AML-193 (cell line): Measurements from ENCODE around the gene WDPCP.
"Not testable (repeated sequence)": the region's sequence is repeated elsewhere in the genome, so short reads cannot be mapped to it uniquely, and the experiment has no call there.

ENCODE experiments used
- DNase-seq, 2 experiments: peaks; one replicate each; lab custom pipeline; 2025; lab: John Stamatoyannopoulos, UW

Gene WDPCP

GRCh38 chr2:63347361-63347760, 240.9 kb downstream of the WDPCP start:
- no peak for DNase-seq

- no peak for DNase-seq
These were observed 241.9 kb downstream of the WDPCP start for GRCh38 chr2:63346411-63346810.

DNA sequence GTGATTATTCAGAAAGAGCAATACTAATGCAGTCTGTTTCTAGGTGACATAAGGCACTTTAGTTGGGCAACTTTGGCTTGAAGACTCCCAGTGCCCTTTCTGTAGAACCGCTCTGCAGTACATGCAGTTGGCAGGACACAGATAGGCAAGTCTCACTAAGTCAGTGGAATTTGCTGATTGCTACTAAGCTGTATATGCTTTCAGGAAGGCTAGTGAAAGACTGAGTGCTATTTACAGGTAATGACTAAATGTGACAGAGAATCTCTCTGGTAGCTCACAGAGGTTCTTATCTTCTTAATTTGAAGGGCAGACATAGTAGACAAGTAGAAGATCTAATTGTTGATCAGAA, 243.0 kb downstream of the WDPCP start:
- no peak for DNase-seq

- DNase-seq: no peak
These were observed 243.5 kb downstream of the WDPCP start for GRCh38 chr2:63344575-63345284.

DNA sequence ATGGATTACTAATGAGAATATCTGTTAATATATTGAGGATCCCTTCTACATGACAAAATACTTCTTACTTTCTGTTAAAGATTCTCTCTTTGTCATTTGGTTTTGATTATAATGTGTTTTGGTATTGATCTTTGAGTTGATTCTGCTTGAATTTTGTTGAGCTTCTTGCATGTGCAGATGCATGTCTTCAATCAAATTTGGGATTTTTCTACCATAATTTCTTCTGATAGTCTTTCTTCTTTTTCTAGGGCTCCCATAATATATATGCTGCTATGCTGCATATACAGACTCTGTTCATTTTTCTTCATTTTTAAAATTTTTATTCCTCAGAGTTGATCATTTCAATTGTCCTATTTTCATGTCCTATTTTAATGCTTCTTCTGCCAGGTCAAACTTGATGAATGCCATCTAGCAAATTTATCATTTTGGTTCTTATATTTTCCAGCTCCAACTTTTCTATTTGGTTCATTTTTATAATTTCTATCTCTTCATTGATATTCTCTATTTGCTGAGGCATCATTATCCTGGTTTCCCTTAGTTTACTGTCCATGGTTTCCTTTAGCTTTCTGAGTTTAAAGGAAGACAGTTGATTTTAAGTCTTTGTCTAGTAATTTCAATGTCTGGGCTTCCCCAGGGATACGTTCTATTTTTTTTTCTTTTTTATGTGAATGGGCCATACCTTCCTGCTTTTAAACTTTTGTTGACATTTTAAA, 244.7 kb downstream of the WDPCP start:
- DNase-seq: no peak

DNA sequence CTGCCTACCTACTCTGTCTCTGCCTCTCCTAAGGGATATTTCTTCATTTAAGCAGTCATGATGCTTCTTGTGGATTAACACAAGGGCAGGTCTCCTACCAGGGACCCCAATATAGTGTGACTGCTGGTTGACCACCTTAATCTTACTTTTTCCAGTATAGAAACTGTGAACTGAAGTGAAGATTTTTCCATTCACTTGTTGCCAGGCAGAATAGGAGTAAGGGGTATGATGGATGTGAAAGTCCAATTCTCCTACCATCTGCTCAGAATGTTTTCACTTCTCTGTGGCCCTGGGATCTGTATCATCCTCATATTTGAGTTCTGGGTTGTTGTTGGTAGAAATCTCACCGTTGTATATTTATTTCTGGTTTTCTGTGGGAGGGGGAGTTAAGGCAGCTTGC, 247.8 kb downstream of the WDPCP start:
- DNase-seq: no peak

DNA sequence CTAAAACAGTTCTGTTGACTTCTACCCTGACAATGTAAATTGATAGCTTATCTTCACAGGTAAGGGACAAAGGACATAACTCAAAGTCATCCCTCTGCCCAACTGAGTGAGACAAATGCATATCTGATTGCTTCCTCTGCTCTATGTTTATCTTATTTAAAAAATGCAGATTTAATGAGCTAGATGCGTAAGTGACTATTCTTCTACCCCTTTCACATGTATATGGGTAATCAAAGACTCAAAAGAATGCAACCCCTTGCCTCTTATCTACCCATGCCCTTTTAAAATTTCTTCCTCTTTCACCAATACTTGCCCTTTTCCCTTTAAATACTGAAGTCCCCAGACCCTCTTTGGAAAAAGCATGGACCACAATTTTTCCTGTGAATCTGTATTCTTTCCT, 253.4 kb downstream of the WDPCP start:
- DNase-seq: no peak

GRCh38 chr2:63326473-63326872, 261.8 kb downstream of the WDPCP start:
- no peak for DNase-seq

DNA sequence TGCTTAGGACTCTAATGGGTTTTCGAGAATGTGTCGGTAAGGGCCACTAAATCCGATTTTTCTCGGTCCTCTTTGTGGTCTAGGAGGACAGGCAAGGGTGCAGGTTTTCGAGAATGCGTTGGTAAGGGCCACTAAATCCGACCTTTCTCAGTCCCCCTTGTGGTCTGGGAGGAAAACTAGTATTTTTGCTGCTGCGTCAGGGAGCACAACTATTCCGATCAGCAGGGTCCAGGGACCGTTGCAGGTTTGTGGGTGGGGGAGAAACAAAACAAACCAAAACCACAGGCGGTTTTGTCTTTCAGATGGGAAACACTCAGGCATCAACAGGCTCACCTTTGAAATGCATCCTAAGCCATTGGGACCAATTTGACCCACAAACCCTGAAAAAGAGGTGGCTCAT, 264.6 kb downstream of the WDPCP start:
- DNase-seq: not testable (repeated sequence)

DNA sequence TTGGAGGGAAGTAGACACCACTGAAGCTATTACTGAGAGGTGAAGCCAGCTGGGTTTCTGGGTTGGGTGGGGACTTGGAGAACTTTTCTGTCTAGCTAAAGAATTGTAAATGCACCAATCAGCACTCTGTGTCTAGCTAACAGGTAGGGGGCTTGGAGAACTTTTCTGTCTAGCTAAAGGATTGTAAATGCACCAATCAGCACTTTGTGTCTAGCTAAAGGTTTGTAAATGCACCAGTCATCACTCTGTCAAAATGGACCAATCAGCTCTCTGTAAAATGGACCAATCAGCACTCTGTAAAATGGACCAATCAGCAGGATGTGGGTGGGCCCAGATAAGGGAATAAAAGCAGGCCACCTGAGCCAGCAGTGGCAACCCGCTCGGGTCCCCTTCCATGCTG, 266.3 kb downstream of the WDPCP start:
- DNase-seq: not testable (repeated sequence)

- no peak for DNase-seq
These were observed 267.6 kb downstream of the WDPCP start for GRCh38 chr2:63320669-63321068.

DNA sequence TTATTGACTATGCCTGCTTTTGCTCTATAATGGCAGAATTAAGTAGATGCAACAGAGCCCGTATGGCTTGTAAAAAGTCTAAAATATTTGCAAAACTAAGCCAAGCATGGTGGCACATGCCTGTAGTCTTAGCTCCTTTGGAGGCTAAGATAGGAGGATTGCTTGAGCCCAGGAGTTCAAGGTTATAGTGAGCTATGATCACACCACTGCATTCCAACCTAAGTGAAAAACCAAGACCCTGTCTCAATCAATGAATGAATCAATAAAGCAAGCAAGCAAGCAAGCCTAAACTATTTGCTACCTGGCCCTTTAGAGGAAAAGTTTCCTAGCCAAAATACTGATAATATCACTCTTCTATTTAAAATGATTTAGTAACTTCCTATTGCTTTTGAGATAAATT, 277.7 kb downstream of the WDPCP start:
- no peak for DNase-seq

- no peak for DNase-seq
These were observed 286.8 kb downstream of the WDPCP start for GRCh38 chr2:63301481-63301880.

GRCh38 chr2:63300835-63301234, 287.4 kb downstream of the WDPCP start:
- DNase-seq: no peak

DNA sequence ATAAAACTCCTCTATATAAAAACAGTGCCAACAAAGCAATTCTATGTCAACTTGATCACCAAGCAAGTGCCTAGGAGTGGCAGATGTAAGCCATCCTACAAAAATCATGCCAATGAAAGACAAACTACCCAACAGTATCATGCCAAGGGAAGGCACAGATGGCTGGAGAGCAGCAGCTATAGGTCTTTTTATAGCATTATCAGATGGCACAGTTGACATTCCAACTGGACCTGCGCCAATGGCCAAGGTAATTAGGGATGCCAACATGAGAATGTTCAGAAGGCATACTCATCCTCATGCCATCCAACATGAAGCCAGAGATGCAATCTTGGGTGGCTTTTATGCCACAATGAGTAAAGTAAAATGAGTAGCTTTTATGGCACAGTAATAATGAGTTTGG, 300.3 kb downstream of the WDPCP start:
- DNase-seq: no peak

DNA sequence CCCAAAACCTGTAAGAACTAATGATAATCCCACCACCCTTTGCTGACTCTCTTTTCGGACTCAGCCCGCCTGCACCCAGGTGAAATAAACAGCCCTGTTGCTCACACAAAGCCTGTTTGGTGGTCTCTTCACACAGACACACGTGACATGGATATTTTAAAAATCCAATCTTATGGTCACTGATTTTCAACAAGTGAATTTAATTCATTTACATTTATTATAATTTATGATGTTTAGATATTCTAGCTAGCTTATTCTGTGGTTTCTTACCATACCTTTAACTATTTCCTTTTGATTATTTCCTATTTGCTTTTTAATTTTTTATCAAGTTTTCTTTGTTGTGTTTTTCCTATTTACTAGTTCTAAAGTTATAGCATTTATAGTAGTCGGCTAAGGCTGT, 301.8 kb downstream of the WDPCP start:
- not testable (repeated sequence) for DNase-seq

DNA sequence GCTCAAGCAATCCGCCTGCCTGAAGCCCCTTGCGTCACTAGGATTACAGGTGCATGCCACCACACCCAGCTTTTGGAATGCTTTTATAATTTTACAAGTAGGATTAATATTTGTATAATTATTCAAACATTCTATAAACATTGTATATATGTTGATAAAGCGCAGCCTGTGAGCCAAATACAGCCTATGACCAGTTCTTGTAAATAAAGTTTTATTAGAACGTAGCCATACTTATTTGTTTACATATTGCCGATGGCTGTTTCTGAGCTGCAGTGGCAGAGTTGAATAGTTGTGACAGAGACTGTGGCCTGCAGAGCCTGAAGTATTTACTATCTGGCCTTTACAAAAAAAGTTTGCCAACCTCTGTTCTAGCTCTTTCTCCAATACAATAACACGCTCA, 305.0 kb downstream of the WDPCP start:
- DNase-seq: no peak

GRCh38 chr2:63272560-63272959, 315.7 kb downstream of the WDPCP start:
- DNase-seq: no peak

GRCh38 chr2:63270717-63271116, 317.6 kb downstream of the WDPCP start:
- no peak for DNase-seq

- no peak for DNase-seq
These were observed 319.3 kb downstream of the WDPCP start for GRCh38 chr2:63268946-63269345.

DNA sequence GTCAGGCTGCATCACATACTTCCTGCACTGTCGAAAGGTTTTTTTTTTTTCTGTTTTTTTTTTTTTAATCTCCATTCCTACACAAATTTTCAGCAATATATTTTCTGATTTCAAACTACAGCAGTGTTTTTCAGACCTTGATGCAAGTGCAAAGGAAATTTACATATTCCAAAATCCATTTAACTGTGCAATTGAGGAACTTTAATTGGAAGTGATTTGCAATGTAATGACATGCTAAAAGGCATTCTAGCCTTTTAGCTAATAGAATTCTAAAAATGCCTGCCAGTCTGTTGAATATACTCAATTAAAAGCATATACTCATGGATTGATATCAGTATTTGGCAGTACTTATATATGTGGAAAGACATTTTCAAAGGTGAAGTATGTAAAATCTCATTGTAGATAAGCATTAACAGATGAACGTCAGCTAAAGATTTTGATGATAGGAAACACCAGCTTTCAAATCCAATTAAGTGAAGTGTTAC, 327.1 kb downstream of the WDPCP start:
- no peak for DNase-seq

GRCh38 chr2:63257473-63257872, 330.8 kb downstream of the WDPCP start:
- DNase-seq: no peak

DNA sequence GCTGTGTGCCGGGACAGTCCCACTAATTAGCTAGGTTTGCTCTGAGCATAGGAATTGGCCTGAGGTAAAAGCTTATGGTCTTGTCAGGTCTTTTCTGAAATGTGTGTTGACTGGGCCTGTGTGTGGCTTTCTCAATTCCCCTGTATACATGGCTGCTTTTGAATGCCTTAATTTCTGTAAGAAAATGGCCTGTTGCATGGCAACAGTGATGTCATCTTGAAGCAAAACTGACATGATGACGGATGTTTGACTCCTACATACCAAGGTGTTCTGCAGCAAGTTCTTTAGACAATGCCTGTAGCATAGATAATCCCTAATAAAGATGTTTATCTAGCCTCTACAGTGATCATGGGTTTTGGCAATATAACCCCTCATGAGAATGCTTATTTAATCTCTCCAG, 339.1 kb downstream of the WDPCP start:
- DNase-seq: no peak

- no peak for DNase-seq
These were observed 345.5 kb downstream of the WDPCP start for GRCh38 chr2:63242747-63243146.
